Stimulated activated naive CD8-positive, alpha-beta T cell treated with anti-CD3 and anti-CD28 coated beads, Interleukin-15, Interleukin-2, amounts not matched to agents 100 U/mL and 50 U/mL, for 24 hours (primary cell): ENCODE data around the gene PTGDR2.
A peak's percentile ranks its signal among the peaks of the same experiment; 100 is the strongest.
"Not testable (repeated sequence)": the region's sequence is repeated elsewhere in the genome, so short reads cannot be mapped to it uniquely, and the experiment has no call there.

ENCODE experiments used
- ATAC-seq: fragments of 150-1000 bp; cut with Tn5 transposase; one replicate; pipeline ENCODE4 v1.10.0; 2021
- DNase-seq: peaks from one replicate; pipeline ENCODE4 v3.0.0; 2021

Gene PTGDR2

GRCh38 chr11:60841797-60842667, 13.7 kb downstream of the PTGDR2 start, which contains the start of gene CCDC86:
Gene CCDC86, plus strand, starts transcription at chr11:60842113. Its CDS starts 12 bp downstream, at chr11:60842125.
- peak; percentile 90 for ATAC-seq

GRCh38 chr11:60840470-60841430, 15.0 kb downstream of the PTGDR2 start:
- ATAC-seq (no peak), DNase-seq (no peak)

More at GRCh38 chr11:60841797-60842667, 13.7 kb downstream of the PTGDR2 start, which contains the start of gene CCDC86:
- DNase-seq: peak; percentile 99

GRCh38 chr11:60838132-60838531, 17.6 kb downstream of the PTGDR2 start:
- no peak for ATAC-seq

GRCh38 chr11:60836866-60837515, 18.8 kb downstream of the PTGDR2 start:
- no peak for DNase-seq
- ATAC-seq: no peak

More at GRCh38 chr11:60838132-60838531, 17.6 kb downstream of the PTGDR2 start:
- DNase-seq: no peak

- no peak for DNase-seq
- ATAC-seq: no peak
These were observed 20.3 kb downstream of the PTGDR2 start for GRCh38 chr11:60835534-60835846.

- no peak for DNase-seq
These were observed 20.8 kb downstream of the PTGDR2 start for GRCh38 chr11:60834742-60835533.

GRCh38 chr11:60831501-60832079, 24.2 kb downstream of the PTGDR2 start:
- no peak for ATAC-seq

More at GRCh38 chr11:60834742-60835533, 20.8 kb downstream of the PTGDR2 start:
- ATAC-seq: no peak

GRCh38 chr11:60831143-60831500, 24.6 kb downstream of the PTGDR2 start:
- peak; percentile 83 for DNase-seq
- ATAC-seq: peak; percentile 85

More at GRCh38 chr11:60831501-60832079, 24.2 kb downstream of the PTGDR2 start:
- DNase-seq: no peak

- DNase-seq (no peak), ATAC-seq (no peak)
These were observed 25.1 kb downstream of the PTGDR2 start for GRCh38 chr11:60830478-60831142.

GRCh38 chr11:60825790-60826189, 30.0 kb downstream of the PTGDR2 start:
- no peak for ATAC-seq
- no peak for DNase-seq

GRCh38 chr11:60825118-60825517, 30.6 kb downstream of the PTGDR2 start:
- DNase-seq: no peak
- no peak for ATAC-seq

GRCh38 chr11:60823745-60824306, 31.9 kb downstream of the PTGDR2 start:
- ATAC-seq, DNase-seq: not testable (repeated sequence)

GRCh38 chr11:60821827-60822599, 33.7 kb downstream of the PTGDR2 start:
- no peak for ATAC-seq
- no peak for DNase-seq

GRCh38 chr11:60818057-60818456, 37.7 kb downstream of the PTGDR2 start:
- no peak for ATAC-seq

GRCh38 chr11:60816590-60817157, 39.1 kb downstream of the PTGDR2 start:
- DNase-seq (no peak), ATAC-seq (no peak)

More at GRCh38 chr11:60818057-60818456, 37.7 kb downstream of the PTGDR2 start:
- no peak for DNase-seq

GRCh38 chr11:60814112-60814511, 41.6 kb downstream of the PTGDR2 start:
- no peak for DNase-seq

GRCh38 chr11:60813324-60813723, 42.4 kb downstream of the PTGDR2 start:
- ATAC-seq: no peak
- no peak for DNase-seq

More at GRCh38 chr11:60814112-60814511, 41.6 kb downstream of the PTGDR2 start:
- ATAC-seq: no peak

GRCh38 chr11:60810569-60810968, 45.2 kb downstream of the PTGDR2 start:
- ATAC-seq (no peak), DNase-seq (no peak)

- DNase-seq (no peak), ATAC-seq (no peak)
These were observed 45.6 kb downstream of the PTGDR2 start for GRCh38 chr11:60810151-60810550.
